ENCODE data around the gene RSPO3.

The RSPO3 gene

GRCh38 chr6:127177923-127178231 is 59.4 kb downstream of the RSPO3 start:
- ATAC-seq: no peak
- TF ChIP-seq ZNF565 (CRISPR knock-in tag; conservative IDR thresholded peaks at IDR 0.05; ENCODE audit: low read depth) (no peak), GLIS3 (CRISPR knock-in tag; IDR thresholded peaks at IDR 0.05) (no peak), ISL1 (CRISPR knock-in tag; IDR thresholded peaks at IDR 0.05) (no peak), BACH2 (CRISPR knock-in tag; IDR thresholded peaks at IDR 0.05; ENCODE audit: borderline replicate concordance) (no peak)

DNA sequence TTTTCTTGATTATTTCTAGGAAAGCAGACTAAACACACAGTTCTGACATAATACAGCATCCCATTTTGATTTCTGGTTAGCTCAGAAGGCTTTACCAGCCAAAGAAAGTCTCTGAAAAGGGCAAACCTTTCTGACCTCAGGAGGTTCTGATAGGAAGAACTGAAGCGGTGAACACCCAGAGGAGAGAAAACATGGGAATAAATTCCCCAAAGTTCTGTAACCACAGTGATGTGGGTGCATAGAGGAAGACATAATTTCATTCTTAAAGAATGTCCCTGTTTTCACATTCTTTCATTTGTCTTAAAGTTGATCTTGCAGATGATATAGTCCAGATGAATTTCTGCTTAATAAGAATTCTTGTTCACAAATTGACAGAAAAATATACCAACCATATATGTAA is 60.3 kb downstream of the RSPO3 start:
- no peak for ATAC-seq
- no peak for TF ChIP-seq ZFP30 (CRISPR knock-in tag; IDR thresholded peaks at IDR 0.05)
- no peak for TF ChIP-seq ZFP3 (CRISPR knock-in tag; IDR thresholded peaks at IDR 0.05)
- no peak for TF ChIP-seq CREB5 (CRISPR knock-in tag; IDR thresholded peaks at IDR 0.05; ENCODE audit: low read depth)
- no peak for TF ChIP-seq OSR1 (CRISPR knock-in tag; IDR thresholded peaks at IDR 0.05)
- TF ChIP-seq, protein P1, sequence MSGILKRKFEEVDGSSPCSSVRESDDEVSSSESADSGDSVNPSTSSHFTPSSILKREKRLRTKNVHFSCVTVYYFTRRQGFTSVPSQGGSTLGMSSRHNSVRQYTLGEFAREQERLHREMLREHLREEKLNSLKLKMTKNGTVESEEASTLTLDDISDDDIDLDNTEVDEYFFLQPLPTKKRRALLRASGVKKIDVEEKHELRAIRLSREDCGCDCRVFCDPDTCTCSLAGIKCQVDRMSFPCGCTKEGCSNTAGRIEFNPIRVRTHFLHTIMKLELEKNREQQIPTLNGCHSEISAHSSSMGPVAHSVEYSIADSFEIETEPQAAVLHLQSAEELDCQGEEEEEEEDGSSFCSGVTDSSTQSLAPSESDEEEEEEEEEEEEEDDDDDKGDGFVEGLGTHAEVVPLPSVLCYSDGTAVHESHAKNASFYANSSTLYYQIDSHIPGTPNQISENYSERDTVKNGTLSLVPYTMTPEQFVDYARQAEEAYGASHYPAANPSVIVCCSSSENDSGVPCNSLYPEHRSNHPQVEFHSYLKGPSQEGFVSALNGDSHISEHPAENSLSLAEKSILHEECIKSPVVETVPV (CRISPR knock-in tag; IDR thresholded peaks at IDR 0.05): no peak
- TF ChIP-seq ARNTL (CRISPR knock-in tag; IDR thresholded peaks at IDR 0.05; ENCODE audit: borderline replicate concordance, low read depth): no peak
- TF ChIP-seq CSDC2 (CRISPR knock-in tag; IDR thresholded peaks at IDR 0.05): no peak
- TF ChIP-seq POU6F1 (CRISPR knock-in tag; IDR thresholded peaks at IDR 0.05; ENCODE audit: borderline replicate concordance, low read depth): no peak
- no peak for TF ChIP-seq TSHZ2 (CRISPR knock-in tag; IDR thresholded peaks at IDR 0.05)
- TF ChIP-seq ZNF70 (CRISPR knock-in tag; IDR thresholded peaks at IDR 0.05): no peak
- no peak for TF ChIP-seq ESRRG (CRISPR knock-in tag; IDR thresholded peaks at IDR 0.05)
- TF ChIP-seq ZNF8 (CRISPR knock-in tag; IDR thresholded peaks at IDR 0.05): no peak
- TF ChIP-seq RARB (CRISPR knock-in tag; IDR thresholded peaks at IDR 0.05): no peak
- no peak for TF ChIP-seq ISL1 (CRISPR knock-in tag; IDR thresholded peaks at IDR 0.05)
- no peak for TF ChIP-seq ZNF565 (CRISPR knock-in tag; conservative IDR thresholded peaks at IDR 0.05; ENCODE audit: low read depth)
- no peak for TF ChIP-seq BACH2 (CRISPR knock-in tag; IDR thresholded peaks at IDR 0.05; ENCODE audit: borderline replicate concordance)
- no peak for TF ChIP-seq GLIS3 (CRISPR knock-in tag; IDR thresholded peaks at IDR 0.05)
- no peak for TF ChIP-seq TOX (CRISPR knock-in tag; IDR thresholded peaks at IDR 0.05; ENCODE audit: borderline replicate concordance)

- no peak for ATAC-seq
- TF ChIP-seq, protein P1 (CRISPR knock-in tag; IDR thresholded peaks at IDR 0.05): no peak
- no peak for TF ChIP-seq PPARA (CRISPR knock-in tag; IDR thresholded peaks at IDR 0.05; ENCODE audit: borderline replicate concordance)
- TF ChIP-seq ZFP3 (CRISPR knock-in tag; IDR thresholded peaks at IDR 0.05): no peak
- TF ChIP-seq RARB (CRISPR knock-in tag; IDR thresholded peaks at IDR 0.05): no peak
- TF ChIP-seq TCF4 (CRISPR knock-in tag; IDR thresholded peaks at IDR 0.05; ENCODE audit: borderline replicate concordance): no peak
- no peak for TF ChIP-seq POU6F1 (CRISPR knock-in tag; IDR thresholded peaks at IDR 0.05; ENCODE audit: borderline replicate concordance, low read depth)
- TF ChIP-seq GLIS3 (CRISPR knock-in tag; IDR thresholded peaks at IDR 0.05): no peak
- no peak for TF ChIP-seq ZC3H10 (CRISPR knock-in tag; IDR thresholded peaks at IDR 0.05)
- TF ChIP-seq PATZ1 (CRISPR knock-in tag; IDR thresholded peaks at IDR 0.05; ENCODE audit: borderline replicate concordance): no peak
- TF ChIP-seq ZFP30 (CRISPR knock-in tag; IDR thresholded peaks at IDR 0.05): no peak
- TF ChIP-seq SNAI2 (CRISPR knock-in tag; IDR thresholded peaks at IDR 0.05): no peak
- no peak for TF ChIP-seq ZNF70 (CRISPR knock-in tag; IDR thresholded peaks at IDR 0.05)
- TF ChIP-seq TOX (CRISPR knock-in tag; IDR thresholded peaks at IDR 0.05; ENCODE audit: borderline replicate concordance): no peak
- TF ChIP-seq ZNF565 (CRISPR knock-in tag; conservative IDR thresholded peaks at IDR 0.05; ENCODE audit: low read depth): no peak
- no peak for TF ChIP-seq CSDC2 (CRISPR knock-in tag; IDR thresholded peaks at IDR 0.05)
- TF ChIP-seq ISL1 (CRISPR knock-in tag; IDR thresholded peaks at IDR 0.05): no peak
Measured at GRCh38 chr6:127180426-127180825, 62.0 kb downstream of the RSPO3 start.

Data from SK-N-SH treated with all-trans-retinoic acid at 6 μM for 48 hours (cell line).